Tibial nerve (tissue), 3 donors: ENCODE data around the gene TTC33.

Experiments used
- CTCF ChIP-seq, 5 experiments: fragments of 200-600 bp in 3 of 5; fragments of 450-650 bp in 2 of 5; sonication (generic) in 3 of 5; IDR thresholded peaks; one replicate each; pipeline ENCODE4 v1.5.1; 2016 to 2019; ENCODE audit warnings: antibody characterized with exemption in 5 of 5, mild to moderate bottlenecking in 3 of 5, moderate library complexity in 2 of 5
- POLR2A ChIP-seq, 2 donors: fragments of 450-650 bp; IDR thresholded peaks; one replicate each; pipeline ENCODE4 v1.6.1; 2017; ENCODE audit warnings: antibody characterized with exemption in 2 of 2, mild to moderate bottlenecking in 2 of 2, moderate library complexity in 2 of 2

- no peak for TF ChIP-seq CTCF (IDR thresholded peaks at IDR 0.05)
- no peak for TF ChIP-seq POLR2A (IDR thresholded peaks at IDR 0.05)
Observed at GRCh38 chr5:40694433-40694832, 61.3 kb downstream of the TTC33 start.
